ENCODE results near the gene KCNMA1. TPM values are rescaled to one million over a fixed set of nuclear protein-coding genes. Genes with fewer than 3 reads are reported as not detected.
"Not testable (repeated sequence)": the region's sequence is repeated elsewhere in the genome, so short reads cannot be mapped to it uniquely, and the experiment has no call there.

Gene KCNMA1
- total RNA-seq, 1 donor from 2014 or later: 2.2 TPM

DNA sequence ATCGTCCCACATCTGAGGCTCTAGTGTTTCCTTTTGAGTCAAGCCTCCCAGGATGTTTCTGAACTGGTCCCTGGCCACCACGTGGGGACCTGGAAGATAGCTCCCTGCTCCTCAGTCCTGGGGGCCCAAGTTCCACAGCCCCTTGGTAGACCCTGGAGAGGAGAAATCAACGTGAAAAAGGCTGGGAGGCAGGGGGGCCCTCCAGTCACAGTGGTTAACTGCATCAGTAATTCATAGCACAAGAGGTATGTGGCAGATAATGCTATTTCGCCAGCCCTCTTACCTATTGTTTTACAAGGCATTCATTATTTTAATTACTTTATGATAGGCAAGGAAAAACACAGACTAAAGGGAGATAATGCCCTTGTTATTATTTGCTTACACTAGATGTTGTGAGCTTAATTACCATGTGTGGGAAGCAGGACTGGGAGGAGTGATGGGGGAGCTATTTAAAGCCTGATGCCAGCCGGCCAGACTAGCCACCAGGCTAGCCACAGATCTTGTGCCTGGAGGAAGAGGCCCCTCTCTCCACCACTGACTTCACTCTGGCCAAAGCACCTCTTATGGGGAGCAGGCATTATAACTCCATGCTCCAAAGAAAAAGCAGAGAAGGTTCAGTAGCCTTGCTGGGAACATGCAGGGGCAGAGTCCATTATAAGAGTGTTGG is 230.7 kb downstream of the KCNMA1 start:
- no peak for ATAC-seq
- DNase-seq (ENCODE audit: missing footprints): no peak
- intact Hi-C loops (cut with DNase I): no loop called here

DNA sequence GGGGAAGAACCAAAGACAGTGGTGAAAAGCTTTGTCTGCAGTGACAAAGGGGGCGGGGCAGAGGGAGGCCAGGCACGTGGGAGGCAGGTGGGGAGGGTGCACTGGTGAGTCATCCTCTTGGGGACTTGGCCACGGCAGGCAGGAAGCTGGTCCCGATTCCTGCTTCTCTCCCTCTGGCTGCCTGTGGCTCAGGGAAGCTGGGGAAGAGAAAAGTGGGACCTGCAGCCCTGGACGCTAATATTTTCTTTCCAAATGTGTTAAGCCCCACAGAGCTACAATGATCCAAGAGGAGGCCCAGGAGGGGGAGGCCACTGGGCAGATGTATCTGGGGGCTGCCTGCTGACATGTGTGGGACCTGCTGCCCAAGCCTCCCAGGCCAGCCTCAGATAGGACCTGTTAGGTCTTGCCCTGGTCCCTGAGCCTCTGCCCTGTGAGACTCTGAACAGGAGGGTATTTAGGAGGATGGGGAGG is 231.8 kb downstream of the KCNMA1 start:
- ATAC-seq: no peak

DNA sequence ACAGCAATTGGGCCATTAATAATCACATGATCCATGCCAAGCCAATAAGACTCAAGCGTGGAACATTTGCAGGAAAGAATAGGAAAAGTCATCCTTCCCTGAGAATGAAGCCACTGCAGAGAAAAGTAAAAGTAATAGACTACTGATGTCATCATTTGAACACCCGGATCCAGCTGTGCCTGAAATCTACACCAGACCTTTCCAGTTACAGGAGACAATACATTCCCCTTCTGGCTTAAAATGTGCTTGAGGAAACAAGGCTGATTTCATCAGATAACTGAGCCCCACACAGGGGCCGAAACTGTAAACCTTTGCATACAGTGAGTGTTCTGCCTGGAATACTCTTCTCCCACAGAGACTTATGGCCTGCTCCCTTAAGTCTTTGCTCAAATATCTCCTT is 232.8 kb downstream of the KCNMA1 start:
- no peak for ATAC-seq
- intact Hi-C loops (cut with DNase I): no loop called here
- DNase-seq (ENCODE audit: missing footprints): no peak

More for the DNA sequence above, 231.8 kb downstream of the KCNMA1 start:
- DNase-seq (ENCODE audit: missing footprints): no peak
- intact Hi-C loops (cut with DNase I): no loop called here

DNA sequence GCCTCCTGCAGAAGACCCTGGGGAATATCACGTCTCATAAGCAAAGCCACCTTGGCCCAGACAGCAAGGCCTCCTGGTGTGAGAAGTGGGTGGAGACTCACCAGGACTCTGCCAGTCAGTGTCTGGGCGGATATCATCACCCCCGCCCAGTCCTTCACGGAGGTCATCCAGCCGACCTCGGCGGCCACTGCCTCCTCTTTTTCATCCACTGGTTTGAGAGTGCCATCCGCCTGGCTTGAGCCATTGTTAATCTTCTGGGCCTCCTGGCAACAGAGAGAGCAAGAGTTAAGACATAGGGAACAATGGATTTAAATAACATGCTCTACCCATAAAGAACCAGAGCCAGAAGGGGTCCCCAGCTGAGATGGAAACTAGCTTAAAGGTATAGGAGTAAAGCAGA is 233.8 kb downstream of the KCNMA1 start:
- DNase-seq (ENCODE audit: missing footprints): peak; percentile 63
- ATAC-seq: no peak
- intact Hi-C loops (cut with DNase I): no loop called here

DNA sequence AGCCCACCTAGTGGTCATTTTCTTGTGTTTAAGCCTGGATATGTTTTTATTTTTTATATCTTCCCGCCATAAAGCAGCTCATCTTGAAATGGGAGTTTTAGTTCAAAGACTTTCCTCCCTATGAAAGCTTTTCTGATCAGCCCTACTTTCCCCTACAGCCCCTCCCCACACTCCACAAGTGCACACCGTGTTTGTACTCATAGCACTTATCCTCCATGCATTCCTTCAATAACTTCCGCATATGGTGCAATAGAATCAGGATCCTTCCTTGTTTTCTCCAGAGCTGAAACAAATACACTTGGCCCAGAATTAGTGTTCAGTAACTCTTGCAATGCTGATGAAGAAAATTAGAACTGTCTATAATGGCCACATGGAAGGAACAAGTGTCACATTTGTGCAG is 235.9 kb downstream of the KCNMA1 start:
- intact Hi-C loops (cut with DNase I): no loop called here
- ATAC-seq (no peak), DNase-seq (ENCODE audit: missing footprints) (no peak)

DNA sequence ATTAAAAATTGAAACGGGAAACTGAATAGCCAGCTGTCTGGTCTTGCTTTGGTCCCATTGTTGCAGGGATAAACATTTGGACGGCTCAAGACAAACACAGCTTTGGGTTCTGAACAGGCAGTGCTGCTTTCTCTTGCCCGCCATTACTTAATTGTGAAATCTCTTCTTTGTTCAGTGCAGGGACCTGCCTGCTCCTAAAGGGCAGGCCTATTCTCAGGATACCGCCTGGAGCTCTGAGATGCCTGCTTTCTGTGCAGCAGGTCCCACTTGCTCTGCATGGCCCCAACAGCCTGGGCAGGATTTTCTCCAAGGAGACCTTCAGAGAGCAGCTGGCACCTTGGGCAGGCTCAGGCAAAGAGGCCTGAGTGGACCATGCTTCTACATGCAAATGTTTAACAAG is 237.6 kb downstream of the KCNMA1 start:
- ATAC-seq (no peak), DNase-seq (ENCODE audit: missing footprints) (no peak)
- intact Hi-C loops (cut with DNase I): no loop called here

DNA sequence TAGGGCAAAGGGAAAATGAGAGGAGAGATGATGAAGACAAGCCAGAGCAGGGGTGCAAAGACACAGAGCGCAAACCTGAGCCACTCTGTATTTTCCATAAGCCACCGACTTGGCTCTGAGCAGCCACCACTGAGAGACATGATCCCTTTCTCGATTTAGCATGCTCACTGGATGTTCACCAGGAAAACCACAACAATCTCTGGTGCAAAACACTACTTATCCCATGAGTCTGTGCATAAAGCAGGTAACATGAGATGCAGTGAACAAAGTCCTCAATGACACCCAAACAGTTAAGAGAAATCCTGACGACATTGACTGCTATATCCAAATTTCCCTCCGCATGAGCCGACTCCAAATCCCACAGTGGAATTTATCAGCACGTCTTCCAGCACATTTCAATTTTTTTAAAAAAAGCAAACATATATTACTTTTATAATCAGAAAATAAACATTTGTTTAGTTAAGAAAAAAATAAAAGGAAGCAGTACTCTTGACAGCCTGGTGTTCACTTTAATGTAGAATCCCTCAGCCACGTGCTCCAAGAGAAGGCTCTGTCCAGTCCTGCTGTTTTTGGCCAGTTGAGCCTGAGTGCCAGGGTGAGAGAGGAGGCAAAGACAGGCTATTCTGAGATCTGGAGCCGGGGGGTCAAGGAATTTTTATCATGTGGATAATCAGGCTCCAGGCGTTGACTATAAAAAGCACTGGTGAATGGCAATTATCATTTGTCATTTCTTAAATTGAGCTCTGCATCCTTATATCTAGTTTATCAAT is 238.4 kb downstream of the KCNMA1 start:
- DNase-seq (ENCODE audit: missing footprints) (no peak), ATAC-seq (no peak)
- intact Hi-C loops (cut with DNase I): loop anchor here (10.0 kb wide), 1 partner anchor 224 kb away; no protein-coding TSS in a partner anchor

DNA sequence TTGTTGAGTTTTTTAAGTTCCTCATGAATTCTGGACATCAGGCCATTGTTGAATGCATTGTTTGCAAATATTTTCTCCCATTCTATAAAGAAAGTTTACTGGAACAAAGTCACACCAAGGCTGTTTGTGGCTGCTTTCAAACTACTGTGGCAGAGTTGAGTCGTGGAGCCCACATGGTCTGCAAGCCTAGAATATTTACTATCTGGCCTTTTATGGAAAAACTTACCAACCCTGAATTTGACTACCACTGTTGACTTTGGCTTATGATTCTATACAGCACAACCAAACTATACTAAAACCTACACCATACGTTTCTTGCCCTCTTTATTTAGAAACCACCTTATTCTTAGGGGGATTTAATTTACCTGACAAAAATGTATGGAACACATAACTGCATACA is 239.1 kb downstream of the KCNMA1 start:
- DNase-seq (ENCODE audit: missing footprints) (no peak), ATAC-seq (no peak)
- intact Hi-C loops (cut with DNase I): loop anchor here (10.0 kb wide), 1 partner anchor 224 kb away; no protein-coding TSS in a partner anchor

DNA sequence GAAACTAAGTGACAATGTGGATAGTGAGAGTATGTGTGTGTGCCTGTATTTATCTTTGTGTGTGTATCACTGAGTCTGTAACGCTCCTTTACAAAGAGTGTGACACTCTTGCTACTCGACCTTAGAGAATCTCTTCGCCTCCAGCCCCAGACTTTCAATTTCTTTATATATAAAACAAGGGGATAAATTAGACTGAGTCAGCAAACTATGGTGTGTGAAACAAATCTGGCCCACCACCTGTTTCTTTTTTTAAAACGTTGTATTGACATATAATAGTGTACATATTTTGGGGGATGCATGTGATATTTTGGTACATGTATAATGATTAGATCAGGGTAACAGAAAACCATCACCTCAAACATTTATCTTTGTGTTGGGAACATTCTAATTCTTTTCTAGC is 240.5 kb downstream of the KCNMA1 start:
- intact Hi-C loops (cut with DNase I): loop anchor here (10.0 kb wide), 1 partner anchor 222 kb away; no protein-coding TSS in a partner anchor
- ATAC-seq (no peak), DNase-seq (ENCODE audit: missing footprints) (no peak)

DNA sequence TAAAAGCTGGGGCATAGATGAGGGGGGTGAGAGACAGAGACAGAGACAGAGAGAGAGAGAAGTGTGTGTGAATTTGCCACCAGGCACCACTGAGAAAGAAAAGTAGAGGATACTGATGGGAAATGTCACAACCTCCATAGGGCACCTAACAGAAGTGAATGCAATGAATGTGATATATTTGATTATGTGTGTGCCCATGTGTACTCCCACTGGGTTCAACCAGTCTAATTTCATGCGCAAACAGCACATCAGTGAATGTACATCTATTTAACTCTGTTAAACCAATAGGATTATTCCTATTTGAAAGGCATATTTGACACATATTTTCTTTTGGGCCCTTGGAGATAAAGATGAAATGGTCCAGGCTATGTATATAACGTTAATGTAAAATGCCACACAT is 241.3 kb downstream of the KCNMA1 start:
- DNase-seq (ENCODE audit: missing footprints) (no peak), ATAC-seq (no peak)
- intact Hi-C loops (cut with DNase I): loop anchor here (10.0 kb wide), 1 partner anchor 221 kb away; no protein-coding TSS in a partner anchor

DNA sequence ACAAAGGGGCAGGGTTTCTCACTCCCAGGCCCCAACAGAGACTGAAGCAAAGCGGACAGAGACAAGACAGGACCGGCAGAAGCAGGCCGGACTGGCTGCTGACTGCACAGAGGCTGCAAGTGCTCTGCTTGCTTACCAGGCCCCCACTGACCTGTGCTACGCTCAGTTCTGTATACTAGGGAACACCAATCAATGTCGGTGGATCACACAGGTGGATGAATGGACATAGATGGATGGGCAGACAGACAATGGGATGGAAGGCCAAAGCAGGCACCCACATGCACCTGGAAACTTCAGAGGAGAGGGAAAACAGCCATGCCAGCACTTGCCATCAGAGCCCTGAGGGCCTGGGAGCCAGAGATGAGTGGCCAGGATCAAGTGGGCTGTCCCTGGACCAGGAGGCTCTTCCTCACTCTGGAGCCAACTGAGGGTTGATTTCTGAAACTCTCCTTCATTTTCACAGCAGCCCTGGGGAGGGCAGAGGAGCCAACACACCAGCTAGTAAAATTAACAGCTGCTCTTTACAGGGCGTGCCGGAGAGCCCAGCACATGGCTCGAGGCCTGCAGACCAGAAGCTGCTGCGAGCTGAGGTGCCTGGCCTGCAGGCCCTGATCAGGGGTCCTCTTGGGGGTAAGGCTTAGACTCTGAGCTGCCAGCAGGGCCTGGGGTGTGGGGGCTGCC is 243.6 kb downstream of the KCNMA1 start:
- intact Hi-C loops (cut with DNase I): loop anchor here (10.0 kb wide), 1 partner anchor 219 kb away; no protein-coding TSS in a partner anchor
- DNase-seq (ENCODE audit: missing footprints) (no peak), ATAC-seq (no peak)

DNA sequence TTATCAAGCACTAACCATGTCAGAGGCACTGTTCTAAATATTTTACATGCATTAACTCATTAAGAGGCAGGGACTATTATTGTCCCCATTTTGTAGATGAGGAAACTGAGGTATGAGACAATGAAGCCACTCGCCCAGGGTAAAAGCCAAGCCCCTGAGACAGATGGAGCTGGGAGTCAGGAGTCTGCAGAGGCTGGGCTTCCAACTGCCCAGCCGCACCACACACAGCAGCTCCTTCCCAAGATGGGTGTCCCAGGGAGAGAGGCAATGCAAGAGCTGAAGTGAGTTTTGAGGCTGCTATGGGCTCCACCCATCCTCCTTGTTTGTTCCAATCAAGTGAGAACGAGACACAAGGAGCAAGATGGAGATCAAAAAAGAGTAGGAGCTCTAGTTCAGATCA is 244.2 kb downstream of the KCNMA1 start:
- ATAC-seq (no peak), DNase-seq (ENCODE audit: missing footprints) (no peak)
- intact Hi-C loops (cut with DNase I): loop anchor here (10.0 kb wide), 1 partner anchor 219 kb away; no protein-coding TSS in a partner anchor

DNA sequence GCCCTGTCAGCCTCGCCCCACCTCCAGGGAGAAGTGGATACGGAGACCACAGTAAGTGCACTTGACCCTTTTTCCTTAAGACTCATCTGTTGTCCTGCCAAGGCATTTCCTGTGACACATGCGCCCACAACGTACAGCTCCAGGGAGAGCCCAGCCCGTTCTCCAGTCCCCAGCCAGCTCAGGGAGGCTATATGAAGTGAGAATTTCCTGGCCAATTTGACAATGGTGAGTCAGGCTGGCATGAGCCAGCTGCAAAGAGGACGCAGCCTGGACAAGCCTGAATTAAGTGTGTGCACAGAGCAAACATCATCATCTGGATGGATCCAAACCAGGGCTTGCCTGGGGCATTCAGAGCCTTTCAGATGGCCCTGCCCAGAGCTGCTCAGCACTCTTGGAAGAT is 244.8 kb downstream of the KCNMA1 start:
- intact Hi-C loops (cut with DNase I): loop anchor here (1.0 to 10.0 kb wide), 2 partner anchors 218 to 248 kb away; no protein-coding TSS in a partner anchor
- no peak for DNase-seq (ENCODE audit: missing footprints)
- no peak for ATAC-seq

DNA sequence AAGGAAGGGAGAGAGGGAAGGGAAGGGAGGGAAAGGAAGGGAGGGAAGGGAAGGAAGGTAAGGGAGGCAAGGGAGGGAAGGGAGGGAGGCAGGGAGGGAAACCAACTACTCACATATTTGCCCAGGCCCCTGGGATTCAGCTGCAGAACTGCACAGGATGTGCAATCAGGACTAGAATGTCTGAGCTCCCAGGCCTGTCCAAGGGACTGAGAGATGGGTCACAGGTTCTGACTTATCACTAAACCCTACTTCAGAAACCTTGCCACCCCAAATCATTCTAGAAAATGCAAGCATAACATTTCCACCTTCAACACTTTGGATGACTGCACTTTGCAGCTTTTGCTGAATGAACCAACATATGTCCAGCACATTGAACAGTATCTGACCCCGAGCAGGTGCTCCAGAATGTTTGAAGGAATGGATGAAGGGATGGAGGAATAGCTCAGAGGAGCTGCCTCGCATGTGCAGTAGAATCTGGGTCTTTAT is 245.3 kb downstream of the KCNMA1 start:
- ATAC-seq: no peak
- no peak for DNase-seq (ENCODE audit: missing footprints)
- intact Hi-C loops (cut with DNase I): loop anchor here (1.0 to 10.0 kb wide), 2 partner anchors 217 to 249 kb away; no protein-coding TSS in a partner anchor

DNA sequence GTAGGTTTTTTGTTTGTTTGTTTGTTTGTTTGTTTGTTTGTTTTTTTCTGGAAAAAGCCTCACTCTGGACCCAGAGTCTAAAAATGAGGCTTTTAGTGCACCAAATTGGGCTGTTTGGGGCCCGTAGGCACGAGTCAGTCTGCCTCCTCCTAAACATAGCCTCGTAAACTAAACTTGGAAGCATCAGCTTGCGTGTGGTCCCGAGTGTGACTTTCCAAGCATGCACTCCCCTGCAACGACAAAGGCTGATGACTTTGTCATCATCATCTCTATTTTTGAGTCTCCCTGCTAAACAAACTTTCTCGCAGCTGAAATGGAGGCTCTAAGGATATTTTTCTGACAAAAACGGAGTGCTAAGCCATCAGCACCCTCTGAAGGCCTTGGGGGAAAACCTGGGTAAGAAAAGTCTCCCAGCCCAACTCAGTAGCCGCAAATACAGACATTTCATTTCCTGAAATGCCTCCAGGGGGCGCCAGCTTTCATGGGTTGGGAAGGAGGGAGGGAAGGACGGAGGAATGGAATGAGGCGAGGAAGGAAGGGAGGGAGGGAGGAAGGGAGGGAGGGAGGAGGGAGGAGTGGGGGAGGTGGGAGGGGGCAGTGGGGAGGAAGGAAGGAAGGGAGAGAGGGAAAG is 245.9 kb downstream of the KCNMA1 start:
- ATAC-seq (peak; percentile 74), DNase-seq (ENCODE audit: missing footprints) (no peak)
- intact Hi-C loops (cut with DNase I): loop anchor here (1.0 to 10.0 kb wide), 2 partner anchors 217 to 250 kb away; no protein-coding TSS in a partner anchor

DNA sequence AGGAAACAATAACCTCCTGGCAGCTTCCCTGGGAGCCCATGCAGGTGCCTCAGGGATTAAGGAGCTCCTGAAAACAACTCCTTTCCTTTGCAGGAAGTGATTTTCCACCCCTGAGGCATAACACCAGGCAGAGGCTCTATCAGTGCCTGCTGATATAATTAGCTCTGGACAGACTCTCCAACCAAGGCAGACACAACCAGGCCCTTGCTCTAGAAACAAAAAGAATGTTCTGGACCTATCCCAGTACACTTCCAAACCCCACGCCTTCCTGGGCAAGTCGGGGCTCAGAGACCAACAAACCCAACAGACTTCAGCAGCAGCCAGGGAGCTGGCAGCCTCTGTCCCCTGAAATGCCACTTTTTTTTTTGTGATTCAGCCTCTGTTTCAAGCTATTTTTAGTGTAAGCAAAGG is 247.1 kb downstream of the KCNMA1 start:
- ATAC-seq (peak; percentile 53), DNase-seq (ENCODE audit: missing footprints) (no peak)
- intact Hi-C loops (cut with DNase I): loop anchor here (10.0 kb wide), 1 partner anchor 216 kb away; no protein-coding TSS in a partner anchor

DNA sequence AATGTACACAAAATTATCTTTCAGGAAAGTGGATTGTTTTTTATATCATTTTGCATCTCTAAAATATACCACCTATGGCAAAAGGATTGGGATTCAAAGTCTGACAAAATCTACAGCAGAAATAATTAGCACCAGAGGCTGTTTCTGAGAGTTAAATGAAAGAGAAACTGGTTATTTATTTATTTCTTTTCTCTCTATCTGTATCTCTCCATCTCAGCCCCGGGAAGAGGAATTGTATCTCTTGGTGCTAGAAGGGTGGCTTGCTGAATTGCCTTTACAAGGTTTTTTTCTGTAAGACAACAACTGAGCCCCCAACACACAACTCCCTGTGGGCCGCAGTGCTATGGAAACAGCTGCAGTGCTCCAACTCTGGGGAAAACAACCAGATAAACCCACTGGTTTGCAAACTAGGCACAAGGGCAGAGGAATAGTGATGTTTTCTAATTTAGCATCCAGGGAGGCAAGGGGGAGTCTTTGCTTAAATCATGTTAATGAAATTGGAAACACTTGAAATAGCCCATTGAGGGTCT is 249.0 kb downstream of the KCNMA1 start:
- intact Hi-C loops (cut with DNase I): no loop called here
- ATAC-seq (no peak), DNase-seq (ENCODE audit: missing footprints) (no peak)

DNA sequence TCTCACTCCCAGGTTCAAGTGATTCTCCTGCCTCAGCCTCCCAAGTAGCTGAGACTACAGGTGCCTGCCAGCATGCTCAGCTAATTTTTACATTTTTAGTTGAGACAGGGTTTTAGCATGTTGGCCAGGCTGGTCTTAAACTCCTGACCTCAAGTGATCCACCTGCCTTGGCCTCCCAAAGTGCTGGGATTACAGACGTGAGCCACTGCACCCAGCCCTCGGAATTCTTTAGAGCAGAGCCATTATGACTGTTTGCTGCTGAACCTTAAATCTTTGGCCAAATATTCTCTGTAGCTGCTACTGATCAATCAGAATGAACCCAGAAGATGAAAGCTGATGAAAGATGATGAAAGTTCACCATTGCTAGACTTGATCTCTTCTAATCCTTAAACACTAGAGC is 249.9 kb downstream of the KCNMA1 start:
- DNase-seq (ENCODE audit: missing footprints); intact Hi-C loops (cut with DNase I); ATAC-seq: not testable (repeated sequence)

All from Right ventricle myocardium inferior (tissue), 1 donor.